ENCODE measurements around the gene TGFB1.

- TF ChIP-seq YY1 (IDR thresholded peaks at IDR 0.05; ENCODE audit: insufficient read depth, insufficient read length), result no peak
- TF ChIP-seq ZNF274 (IDR thresholded peaks at IDR 0.05; ENCODE audit: low read depth, low read length), result no peak
Measured at GRCh38 chr19:41332000-41332399, 21.7 kb downstream of the TGFB1 start.

Measured in NT2/D1 (cell line).